DND-41 (cell line): ENCODE data around the gene CTIF.

ENCODE experiments used
- EZH2 ChIP-seq: IDR thresholded peaks from 3 replicates; pipeline ENCODE4 v1.6.1; 2012; ENCODE audit warnings: borderline replicate concordance, low read depth, mild to moderate bottlenecking, moderate library complexity, low read length, inconsistent platforms; ENCODE audit not compliant: severe bottlenecking
- TF ChIP-seq, protein P1 (sequence below): IDR thresholded peaks from 2 replicates; pipeline ENCODE4 v1.5.1; 2012; ENCODE audit warnings: borderline replicate concordance, low read length, moderate library complexity, mild to moderate bottlenecking; ENCODE audit not compliant: poor library complexity, severe bottlenecking; ENCODE audit errors: extremely low read depth

DNA sequence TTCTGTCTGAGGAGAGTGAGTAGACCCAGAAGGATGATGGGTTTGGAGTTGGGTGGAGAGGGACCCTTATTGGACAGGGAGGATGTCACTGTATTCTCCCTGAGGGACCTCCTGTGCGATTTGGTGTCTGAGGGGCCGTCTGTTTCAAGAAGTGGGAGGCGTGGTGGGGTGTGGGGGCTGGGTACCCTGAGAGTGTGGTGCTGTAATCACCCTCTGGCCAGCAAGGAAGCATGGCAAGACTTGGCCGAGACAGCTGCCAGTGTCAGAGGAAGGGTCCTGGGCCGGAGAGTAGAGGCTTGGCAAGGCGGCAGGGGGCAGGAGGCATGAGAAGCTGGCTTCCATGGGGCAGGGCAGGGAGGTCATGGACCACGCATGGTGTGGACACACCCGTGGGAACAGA lies 43.1 kb downstream of the CTIF start:
- TF ChIP-seq, protein P1, sequence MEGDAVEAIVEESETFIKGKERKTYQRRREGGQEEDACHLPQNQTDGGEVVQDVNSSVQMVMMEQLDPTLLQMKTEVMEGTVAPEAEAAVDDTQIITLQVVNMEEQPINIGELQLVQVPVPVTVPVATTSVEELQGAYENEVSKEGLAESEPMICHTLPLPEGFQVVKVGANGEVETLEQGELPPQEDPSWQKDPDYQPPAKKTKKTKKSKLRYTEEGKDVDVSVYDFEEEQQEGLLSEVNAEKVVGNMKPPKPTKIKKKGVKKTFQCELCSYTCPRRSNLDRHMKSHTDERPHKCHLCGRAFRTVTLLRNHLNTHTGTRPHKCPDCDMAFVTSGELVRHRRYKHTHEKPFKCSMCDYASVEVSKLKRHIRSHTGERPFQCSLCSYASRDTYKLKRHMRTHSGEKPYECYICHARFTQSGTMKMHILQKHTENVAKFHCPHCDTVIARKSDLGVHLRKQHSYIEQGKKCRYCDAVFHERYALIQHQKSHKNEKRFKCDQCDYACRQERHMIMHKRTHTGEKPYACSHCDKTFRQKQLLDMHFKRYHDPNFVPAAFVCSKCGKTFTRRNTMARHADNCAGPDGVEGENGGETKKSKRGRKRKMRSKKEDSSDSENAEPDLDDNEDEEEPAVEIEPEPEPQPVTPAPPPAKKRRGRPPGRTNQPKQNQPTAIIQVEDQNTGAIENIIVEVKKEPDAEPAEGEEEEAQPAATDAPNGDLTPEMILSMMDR, result no peak
- TF ChIP-seq EZH2, result no peak
